NCI-H2107 (cell line): ENCODE data around the gene TRPC4.
"Not testable (repeated sequence)": the region's sequence is repeated elsewhere in the genome, so short reads cannot be mapped to it uniquely, and the experiment has no call there.

Experiments used
- DNase-seq: peaks from one replicate; lab custom pipeline; 2025; lab: John Stamatoyannopoulos, UW

The TRPC4 gene

GRCh38 chr13:37816276-37816675, 53.3 kb downstream of the TRPC4 start:
- DNase-seq = no peak

GRCh38 chr13:37811441-37811840, 58.1 kb downstream of the TRPC4 start:
- DNase-seq = no peak

- DNase-seq = no peak
These were observed 62.9 kb downstream of the TRPC4 start for GRCh38 chr13:37806666-37807065.

DNA sequence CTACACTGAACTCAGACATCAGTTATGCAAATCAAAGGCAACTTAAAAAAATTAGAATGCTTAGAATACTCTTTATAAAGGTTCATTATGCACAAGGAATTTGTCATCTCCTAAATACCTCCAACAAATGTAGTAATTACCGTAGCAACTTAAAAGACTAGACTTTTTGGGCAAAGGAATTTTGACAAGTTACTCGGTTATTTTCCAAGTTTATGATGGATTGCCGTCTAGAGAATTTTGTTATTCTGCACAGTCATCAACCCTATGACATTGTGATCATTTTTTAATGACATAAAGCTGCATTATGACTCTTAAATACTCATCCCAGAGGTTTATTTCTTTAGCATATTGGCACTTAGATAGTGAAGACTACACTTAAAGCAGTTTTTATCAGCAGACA, 71.9 kb downstream of the TRPC4 start:
- no peak for DNase-seq

DNA sequence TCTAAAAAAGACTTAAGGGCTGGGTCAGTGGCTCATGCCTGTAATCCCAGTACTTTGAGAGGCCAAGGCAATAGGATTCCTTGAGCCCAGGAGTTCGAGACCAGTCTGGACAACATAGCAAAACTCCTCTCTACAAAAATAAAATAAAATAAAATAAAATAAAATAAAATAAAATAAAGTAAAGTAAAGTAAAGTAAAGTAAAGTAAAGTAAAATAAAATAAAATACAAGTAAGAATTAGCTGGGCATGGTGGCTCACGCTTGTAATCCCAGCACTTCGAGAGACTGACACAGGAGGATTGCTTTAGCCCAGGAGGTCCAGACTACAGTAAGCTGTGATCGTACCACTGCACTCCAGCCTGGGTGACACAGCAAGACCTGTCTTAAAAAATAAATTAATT, 72.8 kb downstream of the TRPC4 start:
- DNase-seq = not testable (repeated sequence)

GRCh38 chr13:37795326-37795725, 74.2 kb downstream of the TRPC4 start:
- no peak for DNase-seq

DNA sequence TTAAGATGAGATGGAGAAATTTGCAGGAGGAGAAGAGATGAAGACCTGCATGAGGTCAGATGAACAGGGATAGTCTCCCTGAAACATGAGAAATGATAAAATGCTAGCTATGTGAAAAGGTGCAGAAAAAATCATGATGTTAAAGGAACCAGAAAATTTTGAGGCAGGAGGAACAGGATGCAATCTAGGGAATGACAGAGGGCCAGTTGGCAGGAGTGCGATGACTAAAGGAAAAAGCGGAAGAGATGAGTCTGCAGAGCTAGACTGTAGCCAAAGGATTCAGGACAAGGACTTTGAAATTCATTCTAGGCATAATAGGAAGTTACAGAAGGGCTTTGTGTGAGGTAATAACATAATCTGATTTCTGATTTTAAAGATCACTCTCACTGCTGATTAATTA, 77.9 kb downstream of the TRPC4 start:
- no peak for DNase-seq

DNA sequence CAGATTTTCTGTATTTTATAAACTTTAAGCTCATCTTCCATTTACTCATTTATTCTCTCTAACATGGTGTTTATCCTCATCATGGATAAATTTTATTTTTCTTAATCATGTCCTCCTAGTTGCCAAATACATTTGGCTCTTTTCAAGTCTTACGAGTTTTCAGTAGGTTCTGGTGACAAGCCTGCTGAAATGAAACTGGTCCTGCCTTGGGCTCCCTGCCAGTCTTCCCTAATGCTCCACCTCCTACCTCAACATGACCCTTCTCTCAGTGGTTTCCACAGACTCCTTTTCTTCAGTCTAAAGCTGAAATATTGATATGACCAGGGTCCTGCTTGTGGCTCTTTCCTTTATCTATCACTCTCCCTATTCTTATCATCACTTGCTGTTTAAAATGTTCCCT, 81.2 kb downstream of the TRPC4 start:
- DNase-seq = no peak

GRCh38 chr13:37777676-37778075, 91.9 kb downstream of the TRPC4 start:
- no peak for DNase-seq

DNA sequence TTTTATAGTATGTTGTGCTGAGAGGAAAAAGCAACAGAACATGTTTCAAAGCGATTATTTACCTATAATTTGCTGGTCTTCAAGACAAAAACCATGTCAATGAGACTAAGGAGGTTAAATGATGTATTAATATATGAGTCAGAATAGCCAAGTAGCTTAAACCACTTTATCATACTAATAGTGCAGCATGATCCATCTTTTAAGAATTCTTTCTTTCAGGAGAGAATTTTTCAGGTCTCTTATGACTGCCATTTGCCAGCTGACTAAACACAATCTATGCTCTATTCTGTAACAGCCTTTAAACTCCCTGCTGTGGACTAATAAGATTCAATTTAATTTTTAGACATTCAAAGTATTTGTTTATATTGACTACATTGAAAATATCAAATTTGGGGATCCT, 93.7 kb downstream of the TRPC4 start:
- no peak for DNase-seq

GRCh38 chr13:37772644-37773043, 96.9 kb downstream of the TRPC4 start:
- no peak for DNase-seq

- no peak for DNase-seq
These were observed 100.0 kb downstream of the TRPC4 start for GRCh38 chr13:37769545-37769944.

DNA sequence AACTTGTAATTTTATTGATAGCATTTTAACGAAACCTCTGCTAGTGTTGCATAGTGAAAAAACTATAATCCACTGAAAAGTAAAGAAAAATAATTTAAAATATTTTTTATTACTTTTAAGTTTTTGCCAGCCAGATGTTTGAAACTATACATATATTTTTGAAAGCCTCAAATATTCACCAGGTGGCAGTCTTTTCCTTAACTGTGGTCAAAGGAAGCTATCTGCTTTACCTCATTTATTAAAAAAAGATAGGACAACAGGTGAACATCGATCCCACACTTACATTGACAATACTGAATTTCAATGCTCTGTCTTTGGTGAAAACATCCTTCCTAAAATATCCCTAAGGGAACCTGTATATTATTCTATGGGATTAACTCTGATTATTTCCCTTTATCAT, 100.5 kb downstream of the TRPC4 start:
- DNase-seq = no peak

- DNase-seq = no peak
These were observed 103.1 kb downstream of the TRPC4 start for GRCh38 chr13:37766502-37766901.

DNA sequence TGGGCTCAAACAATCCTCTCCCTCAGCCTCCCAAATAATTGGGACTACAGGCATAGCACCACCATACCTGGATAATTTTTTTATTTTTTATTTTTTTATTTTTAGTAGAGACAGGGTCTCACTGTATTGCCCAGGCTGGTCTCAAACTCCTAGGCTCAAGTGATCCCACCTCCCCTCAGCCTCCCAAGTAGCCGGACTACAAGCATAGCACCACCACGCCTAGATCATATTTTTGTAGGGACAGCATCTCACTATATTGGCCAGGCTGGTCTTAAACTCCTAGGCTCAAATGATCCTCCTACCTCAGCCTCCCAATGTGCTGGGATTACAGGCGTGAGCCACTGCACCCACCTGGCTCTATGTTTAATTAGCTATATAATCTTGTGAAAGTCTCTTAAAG, 114.2 kb downstream of the TRPC4 start:
- no peak for DNase-seq

GRCh38 chr13:37753776-37754175, 115.8 kb downstream of the TRPC4 start:
- DNase-seq = no peak

DNA sequence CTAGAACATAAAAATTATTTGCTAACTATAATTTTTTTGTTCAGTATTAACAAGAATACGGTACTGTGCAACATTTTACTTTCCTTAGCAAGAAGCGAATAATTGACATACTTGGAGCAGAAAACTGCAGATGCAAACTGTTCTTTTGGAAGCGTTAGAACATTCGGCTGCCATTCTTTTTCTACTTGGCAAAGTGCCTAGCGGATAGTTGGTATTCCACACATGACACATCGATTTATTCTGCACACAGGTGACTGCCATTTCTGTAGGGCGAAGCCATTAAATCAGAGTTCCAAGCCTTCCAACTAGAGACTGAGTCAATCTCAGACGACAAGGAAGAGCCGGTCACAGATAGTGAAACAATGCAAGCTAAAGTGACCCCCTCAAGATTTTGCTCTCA, 117.4 kb downstream of the TRPC4 start:
- no peak for DNase-seq

DNA sequence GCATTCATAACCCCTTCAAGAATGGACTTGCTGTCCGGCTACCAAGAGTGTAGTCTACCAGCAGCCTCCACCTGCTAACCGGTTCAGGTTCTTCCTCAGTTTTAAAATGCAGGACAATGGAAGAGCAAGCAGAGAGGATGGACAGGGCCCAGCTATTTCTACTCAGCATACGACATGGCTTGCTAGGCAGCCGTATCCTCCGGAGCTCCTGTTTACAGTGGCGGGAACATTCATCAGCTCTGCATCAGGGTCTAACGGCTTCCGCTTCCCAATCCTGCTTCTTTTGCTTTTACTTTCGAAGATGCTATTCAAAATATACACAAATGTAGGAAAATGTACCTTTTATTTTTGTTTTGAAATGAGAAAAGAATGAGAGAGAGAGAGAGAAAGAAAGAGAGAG, 118.5 kb downstream of the TRPC4 start:
- DNase-seq = no peak

DNA sequence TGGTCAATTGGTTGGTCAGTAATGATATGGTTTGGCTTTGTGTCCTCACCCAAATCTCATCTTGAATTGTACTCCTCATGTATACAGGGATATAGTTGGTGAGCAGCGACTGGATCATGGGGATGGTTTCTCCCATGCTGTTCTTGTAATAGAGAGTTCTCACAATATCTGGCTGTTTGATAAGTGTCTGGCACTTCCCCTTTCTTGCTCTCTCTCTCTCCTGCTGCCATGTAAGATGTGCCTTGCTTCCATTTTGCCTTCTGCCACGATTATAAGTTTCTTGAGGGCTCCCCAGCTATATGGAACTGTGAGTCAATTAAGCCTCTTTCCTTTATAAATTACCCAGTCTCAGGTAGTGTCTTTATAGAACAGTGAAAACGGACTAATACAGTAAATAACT, 120.7 kb downstream of the TRPC4 start:
- no peak for DNase-seq

- no peak for DNase-seq
These were observed 122.4 kb downstream of the TRPC4 start for GRCh38 chr13:37747071-37747612.

DNA sequence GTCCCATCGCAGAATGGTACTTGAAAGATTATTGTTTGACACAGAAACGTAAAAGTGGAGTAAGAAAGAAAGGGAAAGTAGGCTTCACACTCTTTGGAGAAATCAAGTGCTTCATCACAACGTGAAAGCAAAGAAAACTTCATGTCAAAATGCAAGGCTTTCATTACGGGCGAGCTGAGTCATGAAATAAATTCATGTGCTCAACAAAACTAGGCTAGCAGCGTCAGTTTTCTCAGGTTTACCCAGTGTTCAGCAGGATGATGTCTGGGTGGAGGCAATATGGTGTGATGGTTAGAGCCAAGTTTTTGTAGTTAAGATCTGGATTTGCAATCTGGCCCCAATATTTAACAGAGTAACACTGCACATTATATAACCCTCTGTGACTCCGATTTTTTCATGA, 128.0 kb downstream of the TRPC4 start:
- no peak for DNase-seq

DNA sequence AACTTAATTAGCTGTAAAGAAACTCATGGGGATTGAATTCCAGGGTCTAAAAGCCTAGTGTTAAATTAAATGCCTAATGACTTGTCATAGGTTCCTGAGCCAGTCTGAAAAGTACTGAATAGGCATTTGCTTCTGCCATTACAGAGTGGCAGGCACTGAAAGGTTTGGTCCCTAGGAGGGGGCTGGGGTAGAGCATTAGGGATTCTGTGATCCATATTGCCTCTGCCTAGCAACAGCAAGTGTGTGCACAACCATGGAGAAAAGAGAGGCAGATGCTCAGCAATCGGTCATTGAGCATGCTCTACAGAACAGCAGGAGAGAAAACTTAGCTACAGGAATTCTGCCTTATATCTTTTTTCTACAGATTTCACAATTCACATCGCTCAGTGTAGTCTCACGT, 133.5 kb downstream of the TRPC4 start:
- no peak for DNase-seq

- no peak for DNase-seq
These were observed 134.3 kb downstream of the TRPC4 start for GRCh38 chr13:37735293-37735692.

DNA sequence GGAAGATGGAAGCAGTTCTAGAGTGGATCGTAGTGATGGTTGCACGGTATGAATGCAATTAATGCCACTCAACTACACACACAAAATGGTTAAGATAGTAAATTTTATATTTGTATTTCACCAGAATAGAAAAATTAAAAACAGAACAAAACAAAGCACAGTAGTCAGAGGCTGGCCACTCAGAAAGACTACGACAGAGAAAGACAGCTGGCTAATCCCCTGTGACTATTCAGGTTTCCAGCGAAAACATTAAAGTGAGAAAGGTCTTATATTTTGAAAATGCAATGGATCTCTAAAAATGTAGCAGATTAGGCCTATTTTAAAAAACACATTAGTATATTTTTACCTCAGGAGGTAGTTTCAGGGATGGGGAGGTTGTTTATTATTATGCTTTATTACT, 139.7 kb downstream of the TRPC4 start:
- no peak for DNase-seq
